ENCODE results near the gene CC2D2B.
"Not testable (repeated sequence)": the region's sequence is repeated elsewhere in the genome, so short reads cannot be mapped to it uniquely, and the experiment has no call there.

Gene CC2D2B

GRCh38 chr10:95908450-95908849, 675 bp downstream of the CC2D2B start:
- DNase-seq (ENCODE audit: low read depth): no peak

GRCh38 chr10:95909561-95909960, 1.8 kb downstream of the CC2D2B start:
- no peak for DNase-seq (ENCODE audit: low read depth)

GRCh38 chr10:95916039-95916438, 8.3 kb downstream of the CC2D2B start:
- DNase-seq (ENCODE audit: low read depth): not testable (repeated sequence)

GRCh38 chr10:95920798-95921426, 13.1 kb downstream of the CC2D2B start:
- no peak for DNase-seq (ENCODE audit: low read depth)

GRCh38 chr10:95925033-95925432, 17.3 kb downstream of the CC2D2B start:
- no peak for DNase-seq (ENCODE audit: low read depth)

GRCh38 chr10:95935429-95935828, 27.7 kb downstream of the CC2D2B start:
- no peak for DNase-seq (ENCODE audit: low read depth)

GRCh38 chr10:95941115-95941514, 33.3 kb downstream of the CC2D2B start:
- no peak for DNase-seq (ENCODE audit: low read depth)

GRCh38 chr10:95963202-95963990, 55.6 kb downstream of the CC2D2B start:
- no peak for DNase-seq (ENCODE audit: low read depth)

GRCh38 chr10:95963991-95964389, 56.2 kb downstream of the CC2D2B start:
- DNase-seq (ENCODE audit: low read depth): no peak

GRCh38 chr10:95964756-95965155, 57.0 kb downstream of the CC2D2B start:
- DNase-seq (ENCODE audit: low read depth): no peak

GRCh38 chr10:95976362-95977229, 68.8 kb downstream of the CC2D2B start:
- no peak for DNase-seq (ENCODE audit: low read depth)

GRCh38 chr10:95982200-95982599, 74.4 kb downstream of the CC2D2B start:
- DNase-seq (ENCODE audit: low read depth): no peak

- no peak for DNase-seq (ENCODE audit: low read depth)
These were observed 80.1 kb downstream of the CC2D2B start for GRCh38 chr10:95987685-95988426.

GRCh38 chr10:95988702-95989101, 80.9 kb downstream of the CC2D2B start:
- no peak for DNase-seq (ENCODE audit: low read depth)

- not testable (repeated sequence) for DNase-seq (ENCODE audit: low read depth)
These were observed 86.6 kb downstream of the CC2D2B start for GRCh38 chr10:95994376-95994775.

GRCh38 chr10:95998255-95998784, 90.5 kb downstream of the CC2D2B start:
- DNase-seq (ENCODE audit: low read depth): no peak

- no peak for DNase-seq (ENCODE audit: low read depth)
These were observed 106.2 kb downstream of the CC2D2B start for GRCh38 chr10:96013956-96014355.

GRCh38 chr10:96014473-96015102, 106.8 kb downstream of the CC2D2B start:
- DNase-seq (ENCODE audit: low read depth): no peak

- DNase-seq (ENCODE audit: low read depth): no peak
These were observed 109.5 kb downstream of the CC2D2B start for GRCh38 chr10:96017191-96017687.

- no peak for DNase-seq (ENCODE audit: low read depth)
These were observed 113.6 kb downstream of the CC2D2B start for GRCh38 chr10:96021332-96021731.

GRCh38 chr10:96022739-96023138, 115.0 kb downstream of the CC2D2B start:
- no peak for DNase-seq (ENCODE audit: low read depth)

Data from stimulated activated CD8-positive, alpha-beta memory T cell treated with anti-CD3 and anti-CD28 coated beads, Interleukin-12 subunit alpha, Interleukin-12 subunit beta, amount 100 ng/mL, for 4 hours (primary cell).